GM12878 (cell line): ENCODE results near the gene KCNJ13. TPM values are rescaled to one million over a fixed set of nuclear protein-coding genes. Genes with fewer than 3 reads are reported as not detected.

Source experiments
- ATAC-seq: fragments of 200-7000 bp; cut with Tn5 transposase; 3 replicates; pipeline ENCODE4 v1.9.1; 2020; ENCODE audit warnings: mild to moderate bottlenecking, moderate library complexity
- BruUV-seq: library from RNA; stranded (reverse); fragments of 400-500 nt; replicated peaks from 2 replicates; lab custom pipeline; 2021; lab: Mats Ljungman, UMichigan
- CTCF ChIA-PET: fragments of 300-600 bp; sonication (Branson Sonifier 250); formaldehyde crosslinking; extraction: SDS; loops from one replicate; lab custom pipeline; 2021; ENCODE audit warnings: inconsistent platforms; lab: Yijun Ruan, JAX
- POLR2A ChIA-PET: fragments of 350-600 bp; formaldehyde crosslinking; extraction: SDS; loops from one replicate; lab custom pipeline; 2021; ENCODE audit warnings: inconsistent platforms; lab: Charles Lee
- RAD21 ChIA-PET: fragments of 300-600 bp; sonication (Branson Sonifier 250); formaldehyde crosslinking; loops from one replicate; lab custom pipeline; 2023; ENCODE audit warnings: antibody characterized with exemption; ENCODE audit not compliant: unreplicated experiment; lab: Charles Lee
- SMC1A ChIA-PET: fragments of 300-600 bp; sonication (Branson Sonifier 250); formaldehyde crosslinking; loops from one replicate; lab custom pipeline; 2023; ENCODE audit not compliant: unreplicated experiment, uncharacterized antibody; lab: Charles Lee
- DNase-seq: peaks from one replicate; pipeline ENCODE4 v3.0.0-alpha.2; 2011; ENCODE audit warnings: low read depth, low spot score
- FAIRE-seq: peaks from 3 replicates; lab custom pipeline; 2011; peaks lifted over from hg19 to GRCh38; lab: Jason Lieb, UNC
- H2AFZ ChIP-seq: 2 replicates; pipeline ENCODE4 v1.6.0; 2011; ENCODE audit warnings: low read depth, low read length, control low read depth; ENCODE audit not compliant: control insufficient read depth
- H3K27ac ChIP-seq: 2 replicates; pipeline ENCODE4 v1.5.1; 2011; ENCODE audit warnings: control low read depth; ENCODE audit not compliant: control insufficient read depth, insufficient read depth
- H3K27me3 ChIP-seq, 2 experiments: replicated peaks in 1 of 2; 2 replicates each; pipeline versions ENCODE4 v1.6.0 to v1.6.1; 2011; ENCODE audit warnings: low read length in 1 of 2; ENCODE audit not compliant: control insufficient read depth in 2 of 2, insufficient read depth in 2 of 2
- H3K36me3 ChIP-seq, 2 experiments: 2 replicates each; pipeline ENCODE4 v1.5.1; 2011; ENCODE audit warnings: low read length in 1 of 2; ENCODE audit not compliant: control insufficient read depth in 2 of 2, insufficient read depth in 2 of 2
- H3K4me1 ChIP-seq: 2 replicates; pipeline ENCODE4 v1.6.1; 2011; ENCODE audit warnings: mild to moderate bottlenecking, low read length, moderate library complexity, mixed read lengths; ENCODE audit not compliant: control insufficient read depth, insufficient read depth
- H3K4me2 ChIP-seq: 2 replicates; pipeline ENCODE4 v1.6.0; 2011; ENCODE audit warnings: control low read depth; ENCODE audit not compliant: control insufficient read depth, insufficient read depth
- H3K4me3 ChIP-seq: fragments of 200-600 bp; sonication (generic); 2 replicates; pipeline ENCODE4 v1.5.1; 2016
- H3K79me2 ChIP-seq: 2 replicates; pipeline ENCODE4 v1.6.0; 2011; ENCODE audit warnings: low read length; ENCODE audit not compliant: control insufficient read depth, insufficient read depth
- H3K9ac ChIP-seq: 2 replicates; pipeline ENCODE4 v1.8.0; 2011; ENCODE audit warnings: low read length, control low read depth, mixed read lengths; ENCODE audit not compliant: control insufficient read depth, insufficient read depth
- H3K9me3 ChIP-seq: replicated peaks from 3 replicates; pipeline ENCODE4 v1.5.1; 2011; ENCODE audit warnings: mild to moderate bottlenecking, low read length; ENCODE audit not compliant: control insufficient read depth, insufficient read depth
- H4K20me1 ChIP-seq: 2 replicates; pipeline ENCODE4 v1.6.0; 2011; ENCODE audit not compliant: control insufficient read depth, insufficient read depth
- CEBPZ ChIP-seq: fragments of 150-350 bp; IDR thresholded peaks from 2 replicates; pipeline ENCODE4 v1.6.1; 2016; ENCODE audit warnings: low read depth, low read length
- RAD21 ChIP-seq: IDR thresholded peaks from 2 replicates; pipeline ENCODE4 v1.6.1; 2011; ENCODE audit warnings: mild to moderate bottlenecking, low read depth, low read length, moderate library complexity; ENCODE audit not compliant: insufficient read depth
- RB1 ChIP-seq: fragments of 450-650 bp; formaldehyde crosslinking; IDR thresholded peaks from 2 replicates; pipeline ENCODE4 v1.6.1; 2017; ENCODE audit warnings: mild to moderate bottlenecking, borderline replicate concordance
- TAF1 ChIP-seq: IDR thresholded peaks from 2 replicates; pipeline ENCODE4 v1.6.1; 2011; ENCODE audit warnings: mild to moderate bottlenecking, low read depth, low read length, borderline replicate concordance
- WGBS: methylation state at CpG from one replicate; pipeline ENCODE4 v1.1.6; 2016; ENCODE audit warnings: low lambda C conversion rate; ENCODE audit not compliant: insufficient replicate concordance, insufficient coverage; ENCODE audit errors: missing lambda C conversion rate; 5-methylcytosine and 5-hydroxymethylcytosine counted together
- in situ Hi-C: fragments of 300-500 bp; cut with MboI; formaldehyde crosslinking; loops from 9 replicates; pipeline ENCODE4 v1.14.3; 2018; ENCODE audit warnings: mixed read lengths
- intact Hi-C: fragments of 100-400 bp; cut with micrococcal nuclease; formaldehyde crosslinking; loops from one replicate; pipeline ENCODE4 v1.14.2; 2022; ENCODE audit not compliant: unreplicated experiment
- polyA plus RNA-seq, 11 experiments: library from polyadenylated mRNA; depleted of rRNA in 4 of 11; unstranded in 6 of 11; stranded (reverse) in 5 of 11; fragments of >200 nt; fragmentation: Nextera tagmentation in 4 of 11; fragmentation: Illumina TruSeq in 1 of 11; extraction: Ambion mirVana in 4 of 11; extraction: Trizol in 1 of 11; gene quantifications; 1 replicate in 1 of 11; 2 replicates in 10 of 11; pipeline versions ENCODE4 v1.2.1 to v1.2.3, GENCODE V29; 2011 to 2016; ENCODE audit warnings: inconsistent platforms in 2 of 11, missing spikeins in 2 of 11, low read depth in 1 of 11
- total RNA-seq, 4 experiments: library from RNA; depleted of rRNA in 3 of 4; stranded (reverse); fragments of >200 nt in 3 of 4; fragmentation: Illumina TruSeq in 1 of 4; extraction: Trizol in 1 of 4; gene quantifications; 2 replicates each; pipeline versions ENCODE4 v1.2.1 to v1.2.3, GENCODE V29; 2013 to 2021

The KCNJ13 gene
- total and polyA plus RNA-seq, 10 of the 15 experiments (the other 5 are each of a cell fraction or from before 2014, with no cell fraction given), result 0.24 to 0.68 (median 0.29) TPM; not detected in 7

GRCh38 chr2:232794981-232795380 is 18.6 kb upstream of the KCNJ13 start:
- no TSS peak for BruUV-seq
- in situ Hi-C loops, result no loop called here
- ChIA-PET POLR2A (interaction anchor here (0.5 kb wide), 1 partner anchor 439 kb away, joined by 6 read pairs; no protein-coding TSS in a partner anchor), SMC1A (interaction anchor here (0.9 to 1.0 kb wide), 2 partner anchors 8 to 35 kb away, joined by 3 read pairs; no protein-coding TSS in a partner anchor), CTCF (interaction anchor here (0.7 to 0.8 kb wide), 2 partner anchors 25 to 648 kb away, joined by 3 to 5 read pairs; no protein-coding TSS in a partner anchor), RAD21 (no interaction called here)
- Histone ChIP-seq H3K27ac (no peak overlapping the region), H3K9ac (no peak overlapping the region), H3K36me3 (peaks cover 3 to 33% of the 10 kb centered on the region in 2 experiments), H3K4me1 (no peaks in the 10 kb centered on the region), H4K20me1 (no peaks in the 10 kb centered on the region), H3K27me3 (no peaks in the 10 kb centered on the region), H2AFZ (no peak overlapping the region), H3K9me3 (no peaks in the 10 kb centered on the region), H3K4me3 (no peak overlapping the region), H3K79me2 (no peaks in the 10 kb centered on the region), H3K4me2 (no peak overlapping the region)
- no peak for TF ChIP-seq RAD21
- no peak for TF ChIP-seq TAF1
- no peak for TF ChIP-seq CEBPZ
- no peak for TF ChIP-seq RB1
- ATAC-seq (no peak), DNase-seq (no peak), FAIRE-seq (no peak)
- 100% methylated on average over 1 of the region's 1 CpG for WGBS
- intact Hi-C loops, result no loop called here
